SU-DHL-6 (cell line): ENCODE data around the gene C19orf73.

Experiments used
- EZH2phosphoT487 ChIP-seq: fragments of 200-600 bp; sonication (generic), shearing (Covaris generic); conservative IDR thresholded peaks from 2 replicates; pipeline ENCODE4 v1.6.1; 2018; ENCODE audit warnings: mild to moderate bottlenecking, antibody characterized with exemption, low read length, moderate library complexity, mixed read lengths
- TF ChIP-seq, protein P1 (sequence below): fragments of 200-600 bp; sonication (generic); IDR thresholded peaks from one replicate; pipeline ENCODE4 v1.5.1; 2017; ENCODE audit warnings: antibody characterized with exemption, mild to moderate bottlenecking, low read length, moderate library complexity; ENCODE audit not compliant: insufficient read depth, poor library complexity, severe bottlenecking

DNA sequence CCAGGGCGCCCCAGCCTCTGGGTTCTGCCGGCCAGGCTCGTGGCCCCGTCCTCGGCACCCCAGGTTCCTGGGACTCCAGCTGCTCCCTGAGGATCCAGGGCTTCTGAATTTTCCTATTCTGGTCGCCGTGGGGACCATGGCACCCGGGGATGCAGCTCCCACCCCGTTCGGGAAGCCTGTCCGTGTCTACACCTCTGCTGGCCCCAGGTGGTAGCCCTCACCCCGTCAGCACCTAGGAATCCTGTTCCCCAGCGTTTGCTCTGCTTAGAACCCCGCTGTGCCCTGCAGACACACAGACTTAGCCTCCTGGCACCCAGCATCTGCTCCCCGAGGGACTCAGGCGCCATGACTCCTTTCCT, 1.4 kb upstream of the C19orf73 start:
- TF ChIP-seq, protein P1, sequence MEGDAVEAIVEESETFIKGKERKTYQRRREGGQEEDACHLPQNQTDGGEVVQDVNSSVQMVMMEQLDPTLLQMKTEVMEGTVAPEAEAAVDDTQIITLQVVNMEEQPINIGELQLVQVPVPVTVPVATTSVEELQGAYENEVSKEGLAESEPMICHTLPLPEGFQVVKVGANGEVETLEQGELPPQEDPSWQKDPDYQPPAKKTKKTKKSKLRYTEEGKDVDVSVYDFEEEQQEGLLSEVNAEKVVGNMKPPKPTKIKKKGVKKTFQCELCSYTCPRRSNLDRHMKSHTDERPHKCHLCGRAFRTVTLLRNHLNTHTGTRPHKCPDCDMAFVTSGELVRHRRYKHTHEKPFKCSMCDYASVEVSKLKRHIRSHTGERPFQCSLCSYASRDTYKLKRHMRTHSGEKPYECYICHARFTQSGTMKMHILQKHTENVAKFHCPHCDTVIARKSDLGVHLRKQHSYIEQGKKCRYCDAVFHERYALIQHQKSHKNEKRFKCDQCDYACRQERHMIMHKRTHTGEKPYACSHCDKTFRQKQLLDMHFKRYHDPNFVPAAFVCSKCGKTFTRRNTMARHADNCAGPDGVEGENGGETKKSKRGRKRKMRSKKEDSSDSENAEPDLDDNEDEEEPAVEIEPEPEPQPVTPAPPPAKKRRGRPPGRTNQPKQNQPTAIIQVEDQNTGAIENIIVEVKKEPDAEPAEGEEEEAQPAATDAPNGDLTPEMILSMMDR, result no peak
- TF ChIP-seq EZH2phosphoT487, result no peak
